ENCODE results near the gene MAD1L1. TPM values are rescaled to one million over a fixed set of nuclear protein-coding genes. Genes with fewer than 3 reads are reported as not detected.

MAD1L1 gene
- polyA plus RNA-seq, 6 donors from 2014 or later, result 109 to 209 (median 158) TPM

DNA sequence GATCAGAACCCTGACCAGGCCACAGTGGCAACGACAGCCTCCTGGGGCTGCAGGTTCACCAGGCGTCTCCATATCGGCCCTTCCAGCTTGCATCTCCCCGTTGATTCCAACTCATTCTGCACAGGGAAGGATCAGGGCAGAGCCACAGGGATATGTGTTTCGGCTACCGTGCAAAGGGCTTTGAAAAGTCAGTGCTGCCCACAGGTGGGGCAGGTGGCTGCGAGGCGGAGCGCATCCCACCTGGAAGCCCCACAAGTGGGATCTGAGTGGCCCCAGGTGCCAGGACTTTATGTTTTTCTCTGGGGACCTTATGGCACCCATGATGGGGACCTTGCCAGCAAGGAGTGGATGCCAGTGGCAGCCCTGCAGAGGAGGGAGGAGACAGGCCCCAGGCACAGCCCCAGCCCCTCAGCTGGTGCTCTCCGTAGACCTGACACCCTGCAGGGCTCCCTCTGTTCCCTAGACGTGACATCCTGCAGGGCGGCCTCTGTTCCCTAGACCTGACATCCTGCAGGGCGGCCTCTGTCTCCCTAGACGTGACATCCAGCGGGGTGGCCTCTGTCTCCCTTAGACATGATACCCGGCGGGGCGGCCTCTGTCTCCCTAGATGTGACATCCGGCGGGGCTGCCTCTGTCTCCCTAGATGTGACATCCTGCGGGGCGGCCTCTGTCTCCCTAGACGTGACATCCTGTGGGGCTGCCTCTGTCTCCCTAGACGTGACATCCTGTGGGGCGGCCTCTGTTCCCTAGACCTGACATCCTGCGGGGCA lies 373.3 kb downstream of the MAD1L1 start:
- H3K4me1 Mint-ChIP-seq, result peaks cover 12 to 18% (median 15%) of the 10 kb centered on the region in 3 donors
- no peaks in the 10 kb centered on the region for H3K36me3 Mint-ChIP-seq
- no peak for ATAC-seq (ENCODE audit: low read depth in 2 of 2)
- H3K4me3 Mint-ChIP-seq, result no peak overlapping the region
- DNase-seq, result no peak
- H3K9me3 Mint-ChIP-seq, result no peaks in the 10 kb centered on the region
- no peaks in the 10 kb centered on the region for H3K27me3 Mint-ChIP-seq
- peak overlapping the region in 1 of 6 donors; percentile 68 for H3K27ac Mint-ChIP-seq

DNA sequence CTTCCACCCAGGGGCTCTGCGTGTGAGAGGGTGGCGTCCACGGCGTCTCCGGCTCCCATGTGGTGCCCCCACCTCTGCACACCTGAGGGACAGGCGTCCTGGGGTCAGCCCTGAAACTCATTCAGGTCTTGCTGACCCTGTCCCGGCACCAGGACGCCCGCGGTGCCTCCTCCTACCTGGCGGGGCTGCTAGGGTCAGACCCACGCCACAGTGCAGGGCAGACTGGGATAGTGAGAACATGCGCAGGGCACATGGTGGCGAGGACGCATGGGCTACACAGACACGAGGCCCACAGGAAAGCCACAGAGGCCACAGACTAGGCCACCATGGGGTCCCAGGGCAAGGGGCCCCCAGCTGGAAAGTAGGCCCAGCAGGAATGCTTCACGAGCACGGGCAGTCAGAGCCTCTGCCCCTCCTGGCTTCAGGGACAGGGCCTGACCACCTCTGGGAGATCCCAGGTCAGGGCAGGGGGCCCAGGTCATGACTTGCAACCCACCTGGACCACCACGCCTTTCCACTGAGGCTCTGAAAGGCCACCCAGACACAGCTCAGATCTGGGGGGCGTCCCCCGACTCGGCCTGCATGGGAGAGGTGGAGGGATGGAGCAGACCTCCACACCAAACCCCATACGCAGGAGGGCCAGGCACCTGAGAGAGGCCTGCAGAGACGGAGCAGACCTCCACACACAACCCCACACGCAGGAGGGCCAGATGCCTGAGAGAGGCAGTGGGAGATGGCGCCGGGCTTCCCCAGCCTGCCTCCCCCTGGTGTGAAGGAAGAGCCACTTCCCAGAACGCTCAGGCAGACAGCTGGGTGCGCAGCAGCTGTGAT lies 374.1 kb downstream of the MAD1L1 start:
- ATAC-seq (ENCODE audit: low read depth in 2 of 2), result no peak
- Mint-ChIP-seq H3K36me3 (no peaks in the 10 kb centered on the region), H3K4me1 (peaks cover 13 to 18% (median 15%) of the 10 kb centered on the region in 3 donors), H3K9me3 (no peaks in the 10 kb centered on the region), H3K4me3 (no peak overlapping the region), H3K27me3 (no peaks in the 10 kb centered on the region), H3K27ac (no peak overlapping the region)
- no peak for DNase-seq

DNA sequence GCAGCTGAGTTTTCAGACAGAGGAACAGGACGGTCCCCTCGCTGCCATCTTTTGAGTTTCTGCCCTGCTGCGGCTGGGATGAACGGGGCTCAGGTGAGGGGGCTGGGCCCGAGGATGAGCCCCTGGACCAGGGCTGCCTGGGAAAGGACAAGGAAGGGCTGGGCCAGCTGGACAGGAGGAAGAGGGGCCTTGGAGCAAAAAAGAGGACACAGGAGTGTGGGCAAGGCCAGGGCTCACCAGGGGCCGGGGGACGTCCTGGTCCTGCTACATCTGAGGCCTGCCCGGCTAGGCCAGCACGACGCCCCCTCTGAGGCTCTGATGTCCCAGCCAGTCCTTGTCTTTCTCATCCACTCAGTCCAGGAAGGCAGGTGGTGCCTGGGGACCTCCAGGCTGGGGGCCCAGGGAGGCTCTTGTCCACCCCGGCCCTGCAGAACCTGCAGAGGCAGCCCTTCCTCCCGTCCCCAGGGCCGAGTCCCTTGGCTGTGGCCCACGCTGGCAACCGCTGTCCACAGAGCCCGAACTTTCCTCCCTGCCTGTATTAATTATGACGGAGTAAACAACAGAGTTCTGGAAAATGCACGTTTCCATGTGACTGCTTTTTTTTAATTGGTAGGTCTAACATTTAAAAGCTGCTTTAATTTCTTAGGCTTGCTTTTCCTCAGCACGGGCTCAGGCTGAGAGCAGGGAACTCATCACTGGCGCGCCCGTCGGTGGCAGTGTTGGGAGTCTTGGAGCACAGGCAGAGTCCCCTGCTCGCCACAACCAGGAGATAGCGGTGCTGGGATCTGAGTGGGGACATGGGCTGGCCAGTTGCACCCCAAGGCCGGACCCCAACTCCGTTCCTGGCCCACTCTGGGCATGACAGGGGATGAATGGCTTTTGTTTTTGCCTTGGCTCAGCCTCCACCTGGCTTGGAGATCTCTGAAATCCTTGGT lies 375.0 kb downstream of the MAD1L1 start:
- H3K4me1 Mint-ChIP-seq, result peaks cover 13 to 14% (median 13%) of the 10 kb centered on the region in 3 donors
- no peak overlapping the region for H3K4me3 Mint-ChIP-seq
- H3K27ac Mint-ChIP-seq, result no peak overlapping the region
- no peaks in the 10 kb centered on the region for H3K27me3 Mint-ChIP-seq
- H3K36me3 Mint-ChIP-seq, result no peaks in the 10 kb centered on the region
- no peaks in the 10 kb centered on the region for H3K9me3 Mint-ChIP-seq
- DNase-seq (no peak), ATAC-seq (ENCODE audit: low read depth in 2 of 2) (no peak)

DNA sequence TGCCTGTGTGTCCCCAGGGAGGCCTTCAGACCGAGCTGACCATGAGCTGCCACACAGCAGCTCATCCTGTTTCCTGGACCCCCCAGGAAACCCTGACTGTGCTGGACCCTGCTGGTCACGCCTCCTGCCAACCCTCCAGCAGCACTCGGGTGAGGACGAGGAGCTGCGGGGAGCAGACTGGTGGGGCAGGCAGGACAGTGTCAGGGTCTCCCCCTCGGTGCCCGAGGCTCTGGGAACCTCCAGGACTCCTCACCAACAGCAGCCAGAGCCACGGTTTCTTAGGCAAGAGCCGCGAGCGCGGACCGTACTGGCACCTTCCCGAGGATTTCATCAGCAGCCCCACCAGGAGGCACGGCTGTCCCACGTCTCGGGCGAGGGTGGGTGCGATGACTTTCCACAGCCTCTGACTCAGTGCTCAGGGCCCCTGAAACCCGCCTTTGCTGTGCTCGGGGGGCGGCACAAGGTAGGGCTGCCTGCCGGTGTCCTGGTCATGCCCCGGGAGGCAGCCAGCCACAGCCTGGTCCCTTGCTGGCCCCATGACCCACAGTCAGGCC lies 375.8 kb downstream of the MAD1L1 start:
- DNase-seq (no peak), ATAC-seq (ENCODE audit: low read depth in 2 of 2) (no peak)
- Mint-ChIP-seq H3K9me3 (no peaks in the 10 kb centered on the region), H3K27ac (no peak overlapping the region), H3K27me3 (no peaks in the 10 kb centered on the region), H3K36me3 (no peaks in the 10 kb centered on the region), H3K4me3 (no peak overlapping the region), H3K4me1 (peaks cover 5 to 6% (median 6%) of the 10 kb centered on the region in 3 donors)

DNA sequence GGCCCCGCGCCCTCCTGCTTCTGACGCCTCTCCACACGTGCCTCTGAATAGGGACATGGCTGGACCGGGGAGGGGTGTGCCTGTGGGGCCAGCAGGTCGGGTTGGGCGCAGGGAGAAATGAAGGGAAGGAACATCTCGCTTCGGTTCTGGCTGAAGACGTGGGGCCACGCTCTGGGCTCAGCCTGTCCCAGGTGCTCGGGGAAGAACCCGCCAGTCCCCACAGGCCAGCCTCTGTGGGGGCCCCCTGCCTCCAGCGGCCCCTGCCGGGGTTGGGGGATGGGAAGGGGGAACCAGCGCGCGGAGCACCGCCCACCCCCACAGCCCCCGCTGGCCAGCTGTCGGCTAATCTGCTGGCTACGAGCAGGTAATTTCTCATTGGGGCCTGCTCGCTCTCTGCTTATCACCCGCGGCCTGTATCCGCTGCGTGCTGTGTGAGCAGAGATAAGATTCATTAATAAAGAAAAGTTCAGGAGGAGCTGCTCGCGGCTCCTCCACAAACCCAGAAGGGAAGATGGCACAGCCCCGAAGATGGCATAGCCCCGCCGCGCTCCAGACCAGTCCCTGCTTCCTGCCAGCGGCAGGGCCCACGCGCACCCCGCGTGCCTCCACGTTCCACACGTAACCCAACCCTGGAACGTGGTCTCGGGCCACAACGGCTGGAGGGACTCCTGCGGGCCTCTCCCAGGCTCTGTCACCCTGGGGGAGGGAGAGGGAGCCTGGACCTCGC lies 376.4 kb downstream of the MAD1L1 start:
- no peaks in the 10 kb centered on the region for H3K36me3 Mint-ChIP-seq
- peaks cover 6 to 12% (median 10%) of the 10 kb centered on the region in 3 donors for H3K4me1 Mint-ChIP-seq
- H3K9me3 Mint-ChIP-seq, result no peaks in the 10 kb centered on the region
- peak overlapping the region in 1 of 6 donors; percentile 28 for H3K27ac Mint-ChIP-seq
- ATAC-seq (ENCODE audit: low read depth in 2 of 2) (no peak), DNase-seq (no peak)
- H3K27me3 Mint-ChIP-seq, result no peaks in the 10 kb centered on the region
- no peak overlapping the region for H3K4me3 Mint-ChIP-seq

DNA sequence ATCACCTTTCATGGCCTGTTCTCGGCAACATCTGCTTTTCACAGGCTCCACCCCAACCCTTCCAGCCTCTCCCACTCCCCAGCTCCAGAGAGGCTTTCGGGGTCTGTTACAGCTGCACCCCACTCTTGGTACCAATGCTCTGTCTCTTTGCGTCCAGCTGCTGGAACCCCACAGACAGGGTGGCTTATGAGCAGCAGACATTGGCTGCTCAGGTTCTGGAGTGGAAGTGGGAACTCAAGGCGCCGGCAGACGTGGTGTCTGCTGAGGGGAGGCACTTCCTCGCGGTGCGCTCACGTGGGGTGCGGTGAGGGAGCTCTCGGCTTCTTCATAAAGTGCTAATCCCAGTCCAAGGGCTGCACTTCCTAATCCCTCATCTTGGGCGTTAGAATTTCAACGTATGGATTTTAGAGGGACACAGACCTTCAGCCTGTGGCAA lies 377.0 kb downstream of the MAD1L1 start:
- ATAC-seq (ENCODE audit: low read depth in 2 of 2) (no peak), DNase-seq (no peak)
- Mint-ChIP-seq H3K4me1 (peaks cover 6 to 10% (median 10%) of the 10 kb centered on the region in 3 donors), H3K4me3 (no peak overlapping the region), H3K36me3 (no peaks in the 10 kb centered on the region), H3K9me3 (no peaks in the 10 kb centered on the region), H3K27me3 (no peaks in the 10 kb centered on the region), H3K27ac (peak overlapping the region in 4 of 6 donors; percentile 28 to 79 (median 67))

DNA sequence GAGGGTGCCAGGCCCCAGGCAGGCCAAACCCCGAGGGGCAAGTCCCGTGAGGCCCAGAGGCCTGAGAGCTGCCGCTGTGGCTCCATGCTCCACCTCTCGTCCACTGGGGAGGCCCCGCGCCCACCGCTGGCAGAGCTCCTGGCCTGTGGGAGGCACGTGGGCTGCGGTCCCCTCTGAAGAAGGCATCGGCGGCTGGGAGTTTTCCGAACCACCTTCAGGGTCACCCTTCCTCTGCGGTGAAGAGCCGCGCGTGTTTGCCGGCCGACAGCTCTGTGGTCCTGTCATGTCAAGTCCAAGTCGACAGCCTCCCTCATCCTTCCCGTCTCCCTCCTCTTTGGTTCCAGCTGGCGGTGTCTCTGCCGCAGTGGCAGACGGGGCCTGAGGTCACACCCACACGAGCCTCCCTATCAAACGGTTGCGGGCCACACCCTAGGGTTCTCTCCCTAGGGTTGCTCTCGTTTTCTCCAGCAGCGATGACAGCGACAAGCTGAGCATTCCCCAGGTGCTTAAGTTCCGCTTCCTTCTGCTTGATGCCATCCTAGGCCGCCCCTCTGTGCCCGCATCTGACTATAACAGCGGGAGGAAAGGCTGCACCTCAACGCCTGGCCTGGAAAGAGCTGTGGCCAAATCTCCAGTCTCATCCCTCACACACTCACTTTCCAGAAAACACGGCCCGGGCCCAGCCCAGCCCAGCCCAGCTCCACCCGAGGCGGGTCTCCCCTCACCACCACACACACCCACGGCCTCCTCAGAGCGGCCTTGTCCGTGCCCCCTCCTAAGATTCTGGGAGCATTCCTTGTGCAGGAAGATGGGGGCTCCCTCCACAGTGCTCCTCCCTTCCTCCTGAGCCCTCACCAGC lies 377.6 kb downstream of the MAD1L1 start:
- Mint-ChIP-seq H3K36me3 (no peaks in the 10 kb centered on the region), H3K9me3 (no peaks in the 10 kb centered on the region), H3K4me1 (peaks cover 6 to 8% (median 7%) of the 10 kb centered on the region in 3 donors), H3K27ac (peak overlapping the region; percentile 28 to 92 (median 76)), H3K4me3 (peak overlapping the region in 1 of 8 donors; percentile 33), H3K27me3 (no peaks in the 10 kb centered on the region)
- DNase-seq (no peak), ATAC-seq (ENCODE audit: low read depth in 2 of 2) (no peak)

DNA sequence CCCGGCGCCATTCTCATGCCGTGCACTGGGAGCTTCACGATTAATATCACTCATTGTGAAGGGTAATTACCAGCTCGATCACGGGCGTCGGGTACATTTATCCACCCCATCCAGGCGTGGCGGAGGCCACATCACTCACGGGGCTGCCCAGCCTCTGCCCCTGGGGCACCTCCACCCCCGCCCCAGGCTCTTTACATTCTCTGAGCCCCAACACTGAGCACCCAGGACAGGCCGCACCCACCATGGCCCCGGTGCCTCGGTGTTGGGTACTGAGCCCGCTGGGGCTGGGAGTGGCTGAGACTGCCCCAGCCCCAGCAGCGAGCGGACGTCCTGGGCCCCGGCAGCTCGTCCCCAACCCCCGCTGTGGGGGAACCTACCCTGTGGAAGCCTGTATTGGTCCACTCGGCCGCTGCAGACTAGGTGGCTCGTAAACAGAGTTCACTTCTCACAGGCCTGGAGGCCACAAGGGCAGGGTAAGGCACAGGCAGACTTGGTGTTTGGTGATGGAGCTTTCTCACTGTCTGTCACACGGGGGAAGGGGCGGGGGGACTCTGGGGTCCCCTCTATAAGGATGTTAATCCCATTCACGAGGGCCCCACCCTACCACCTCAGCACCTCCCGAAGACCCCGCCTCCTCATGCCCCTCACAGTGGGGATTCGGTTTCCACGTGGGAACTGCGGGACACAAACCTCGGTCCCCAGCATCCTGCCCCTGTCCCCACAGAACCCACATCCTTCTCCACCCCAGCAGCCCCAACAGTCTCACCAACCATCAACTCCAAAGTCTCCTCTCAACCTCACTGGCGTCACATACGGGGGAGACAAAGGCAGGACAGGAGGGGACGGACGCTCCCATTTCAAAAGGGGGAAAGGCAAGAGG lies 378.5 kb downstream of the MAD1L1 start:
- Mint-ChIP-seq H3K27me3 (no peaks in the 10 kb centered on the region), H3K36me3 (no peaks in the 10 kb centered on the region), H3K27ac (peak overlapping the region in 3 of 6 donors; percentile 16 to 92 (median 81)), H3K4me3 (no peak overlapping the region), H3K9me3 (no peaks in the 10 kb centered on the region), H3K4me1 (peaks cover 6 to 8% (median 7%) of the 10 kb centered on the region in 3 donors)
- DNase-seq (no peak), ATAC-seq (ENCODE audit: low read depth in 2 of 2) (no peak)

DNA sequence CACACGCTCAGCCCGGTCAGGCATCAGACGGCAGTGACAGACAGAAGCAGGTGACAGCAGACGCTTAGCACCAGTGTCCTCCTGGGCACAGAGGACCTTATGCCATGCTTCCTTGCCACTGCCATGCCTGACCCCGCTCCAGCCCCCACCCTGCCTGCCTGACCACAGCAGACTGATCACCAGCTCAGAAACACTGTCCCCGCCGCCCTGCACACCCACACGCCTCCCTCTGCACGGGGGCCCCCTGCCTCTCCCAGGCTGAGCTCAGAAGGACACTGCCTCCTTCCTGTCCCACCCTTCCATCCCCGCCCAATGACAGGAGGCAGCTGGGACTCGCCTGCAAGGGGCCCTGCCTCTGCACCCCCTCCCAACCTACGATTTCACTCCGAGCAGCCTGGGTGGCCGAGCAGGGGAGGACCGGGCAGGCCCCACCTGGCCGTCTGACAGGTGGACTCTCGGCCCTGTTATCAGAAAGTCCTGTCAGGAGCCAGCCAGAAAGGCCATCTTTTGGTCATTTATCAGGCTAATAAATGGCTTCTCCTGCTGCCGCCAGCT lies 379.2 kb downstream of the MAD1L1 start:
- Mint-ChIP-seq H3K9me3 (no peaks in the 10 kb centered on the region), H3K27me3 (no peaks in the 10 kb centered on the region), H3K27ac (peak overlapping the region in 1 of 6 donors; percentile 32), H3K4me1 (peaks cover 6 to 8% (median 7%) of the 10 kb centered on the region in 3 donors), H3K36me3 (no peaks in the 10 kb centered on the region), H3K4me3 (no peak overlapping the region)
- ATAC-seq (ENCODE audit: low read depth in 2 of 2) (no peak), DNase-seq (no peak)

DNA sequence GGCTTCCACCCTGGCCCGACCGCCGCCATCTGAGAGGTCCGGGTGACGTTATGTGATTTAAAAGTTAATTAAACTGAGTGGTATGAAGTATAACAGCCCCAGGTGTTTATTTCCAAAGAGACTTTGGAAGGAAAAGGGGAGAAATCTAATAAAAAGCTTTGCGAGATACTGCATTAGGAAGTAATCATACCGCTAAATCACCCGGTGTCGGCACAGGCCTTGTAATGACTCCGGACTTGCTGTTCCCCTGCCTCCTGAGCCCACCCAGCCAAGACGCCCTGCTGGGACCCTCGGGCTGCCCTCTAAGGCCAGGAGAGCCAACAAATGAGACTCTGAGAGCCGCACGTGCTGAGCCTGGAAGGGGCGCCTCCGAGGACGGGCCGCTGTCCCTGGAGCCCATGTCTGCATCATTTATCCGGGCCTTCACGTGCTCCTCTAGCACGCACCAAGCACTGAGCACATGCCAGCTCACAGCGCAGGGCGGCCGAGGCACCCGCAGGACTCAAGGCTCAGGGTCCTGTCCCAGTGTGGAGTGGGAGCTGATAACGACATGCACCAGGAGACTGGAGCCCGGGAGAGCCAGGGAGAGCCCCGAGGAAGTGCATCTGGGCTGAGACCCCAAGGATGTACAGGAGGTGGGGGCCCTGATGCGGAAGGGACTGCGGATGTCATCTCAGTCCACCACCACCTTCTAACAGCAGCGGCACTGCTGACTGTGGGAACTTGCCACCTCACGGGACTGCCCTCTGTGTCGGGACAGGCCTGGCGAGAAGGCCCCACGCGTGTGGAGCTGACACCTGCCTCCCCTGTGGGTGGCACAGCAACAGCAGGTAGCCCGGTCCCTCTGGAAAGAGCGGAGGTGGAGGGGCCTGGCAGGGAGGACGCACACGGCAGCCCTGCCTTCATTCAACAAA lies 380.0 kb downstream of the MAD1L1 start:
- DNase-seq (no peak), ATAC-seq (ENCODE audit: low read depth in 2 of 2) (no peak)
- Mint-ChIP-seq H3K27ac (peak overlapping the region in 1 of 6 donors; percentile 32), H3K27me3 (no peaks in the 10 kb centered on the region), H3K4me3 (no peak overlapping the region), H3K4me1 (peaks cover 6 to 8% (median 7%) of the 10 kb centered on the region in 3 donors), H3K36me3 (no peaks in the 10 kb centered on the region), H3K9me3 (no peaks in the 10 kb centered on the region)

Data from naive B cell (primary cell).